ENCODE data around the gene LIMK2.
"Not testable (repeated sequence)": the region's sequence is repeated elsewhere in the genome, so short reads cannot be mapped to it uniquely, and the experiment has no call there.

The LIMK2 gene

DNA sequence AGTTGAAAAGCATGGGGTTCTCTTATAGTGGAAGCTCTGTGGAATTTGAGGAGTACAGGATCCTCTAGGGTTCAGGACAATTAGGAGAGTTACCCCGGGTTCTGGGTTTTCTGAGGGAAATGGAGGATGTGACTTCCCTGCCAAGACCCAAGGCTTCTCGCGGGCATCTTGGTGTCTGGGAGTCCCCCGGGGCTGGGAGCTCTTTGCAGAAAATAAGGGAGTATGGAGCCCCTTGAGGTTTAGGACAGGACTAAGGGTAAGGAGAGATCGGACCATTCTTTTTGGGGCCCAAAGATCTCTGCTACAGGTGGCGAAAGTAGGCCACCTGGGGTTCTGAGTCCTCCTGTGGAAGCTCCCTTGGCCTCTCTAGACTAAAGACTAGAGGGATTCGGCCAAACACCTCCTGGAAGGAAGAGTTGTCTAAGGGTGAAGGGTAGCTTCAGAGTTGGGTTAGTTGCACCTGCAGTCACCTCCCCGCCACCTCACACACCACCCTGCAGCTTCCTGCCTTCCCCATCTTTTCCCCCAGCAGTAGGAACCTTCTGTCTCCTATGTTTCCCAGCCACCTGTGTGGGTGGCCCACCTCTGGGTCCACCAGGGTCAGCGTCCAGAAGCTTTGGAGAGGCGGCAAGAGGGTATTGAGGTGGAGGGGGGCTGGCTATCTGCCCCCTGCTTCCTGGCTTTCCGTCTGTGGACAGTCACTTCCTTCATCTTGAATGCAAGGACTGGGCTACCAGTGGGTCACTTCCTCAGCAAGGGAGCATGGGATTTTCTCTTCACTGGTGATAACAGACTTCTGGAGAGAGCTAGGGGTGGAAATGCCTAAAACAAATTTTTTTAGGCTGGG lies 908 bp downstream of the LIMK2 start:
- DNase-seq = peak; percentile 18 to 41

DNA sequence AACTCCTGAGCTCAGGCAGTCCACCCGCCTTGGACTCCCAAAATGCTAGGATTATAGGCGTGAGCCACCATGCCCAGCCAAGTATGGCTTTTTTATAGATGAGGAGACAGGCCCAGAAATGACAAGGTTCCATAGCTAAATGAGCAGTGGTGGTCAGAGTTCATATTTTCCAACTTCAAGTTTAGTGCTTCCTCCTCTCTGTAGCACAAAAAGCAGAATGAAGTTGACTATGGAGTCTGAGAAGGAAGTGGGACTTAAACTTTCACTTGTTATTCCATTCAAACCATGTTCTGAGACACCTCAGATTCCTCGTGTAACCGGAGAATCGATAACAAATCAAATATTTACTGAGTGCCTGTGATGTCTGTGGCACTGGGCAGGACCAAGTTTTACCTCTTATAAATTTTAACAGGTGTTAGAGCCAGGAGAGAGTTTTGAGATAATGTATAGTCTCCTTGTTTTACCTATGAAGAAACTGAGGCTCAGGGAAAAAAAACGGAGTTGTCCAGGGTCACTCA lies 3.0 kb downstream of the LIMK2 start:
- peak in 1 of 2 donors; percentile 18 for DNase-seq

DNA sequence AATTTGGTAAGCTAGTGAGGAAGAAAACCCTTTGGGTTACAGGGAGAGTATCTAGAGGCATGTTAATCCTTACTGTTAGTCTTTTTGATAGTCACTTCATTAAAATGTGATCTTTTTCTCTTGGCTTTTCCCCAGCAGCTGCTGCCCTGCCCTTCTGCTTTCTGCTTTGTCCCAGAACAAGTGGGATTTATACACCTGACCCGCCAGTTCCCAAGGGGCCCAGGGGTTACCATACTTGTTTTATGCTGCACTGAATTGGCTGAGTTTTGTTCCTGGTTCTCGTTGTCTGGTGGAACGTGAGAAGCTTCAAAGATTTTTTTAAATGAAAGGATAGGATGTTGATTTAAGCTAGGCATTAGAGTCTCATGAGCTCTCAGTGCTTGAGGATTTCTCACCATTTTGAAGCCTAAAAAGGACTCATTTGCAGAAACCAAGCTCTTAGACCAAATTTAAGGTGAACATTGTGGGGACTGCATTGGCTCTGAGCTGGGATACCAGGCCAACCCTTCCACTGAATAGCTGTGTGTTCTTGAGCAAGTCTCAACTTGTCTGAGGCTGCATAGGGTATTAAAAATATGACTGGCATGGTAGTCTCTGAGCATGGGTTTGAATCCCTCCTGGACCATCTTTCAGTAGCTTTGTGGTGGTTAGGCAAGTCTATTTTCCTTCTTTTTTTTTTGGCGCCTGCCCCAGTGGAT lies 6.6 kb downstream of the LIMK2 start:
- DNase-seq = no peak

- no peak for DNase-seq
Measured at GRCh38 chr22:31221084-31221483, 9.0 kb downstream of the LIMK2 start.

DNA sequence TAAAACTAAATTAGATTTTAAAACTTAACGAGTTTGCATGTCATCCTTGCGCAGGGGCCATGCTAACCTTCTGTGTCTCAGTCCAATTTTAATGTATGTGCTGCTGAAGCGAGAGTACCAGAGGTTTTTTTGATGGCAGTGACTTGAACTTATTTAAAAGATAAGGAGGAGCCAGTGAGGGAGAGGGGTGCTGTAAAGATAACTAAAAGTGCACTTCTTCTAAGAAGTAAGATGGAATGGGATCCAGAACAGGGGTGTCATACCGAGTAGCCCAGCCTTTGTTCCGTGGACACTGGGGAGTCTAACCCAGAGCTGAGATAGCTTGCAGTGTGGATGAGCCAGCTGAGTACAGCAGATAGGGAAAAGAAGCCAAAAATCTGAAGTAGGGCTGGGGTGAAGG lies 10.6 kb downstream of the LIMK2 start:
- DNase-seq = no peak

GRCh38 chr22:31223786-31224191 lies 11.7 kb downstream of the LIMK2 start:
- DNase-seq = no peak

DNA sequence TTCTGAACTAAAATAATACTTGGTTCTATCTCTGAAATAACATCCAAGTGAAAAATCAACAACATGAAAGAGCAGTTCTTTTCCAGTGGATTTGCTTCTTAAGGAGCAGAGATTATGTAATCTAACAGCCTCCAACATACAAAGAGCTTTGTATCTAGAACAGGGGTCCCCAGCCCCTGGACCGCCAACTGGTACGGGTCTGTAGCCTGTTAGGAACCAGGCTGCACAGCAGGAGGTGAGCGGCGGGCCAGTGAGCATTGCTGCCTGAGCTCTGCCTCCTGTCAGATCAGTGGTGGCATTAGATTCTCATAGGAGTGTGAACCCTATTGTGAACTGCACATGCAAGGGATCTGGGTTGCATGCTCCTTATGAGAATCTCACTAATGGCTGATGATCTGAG lies 12.6 kb downstream of the LIMK2 start:
- DNase-seq = not testable (repeated sequence)

DNA sequence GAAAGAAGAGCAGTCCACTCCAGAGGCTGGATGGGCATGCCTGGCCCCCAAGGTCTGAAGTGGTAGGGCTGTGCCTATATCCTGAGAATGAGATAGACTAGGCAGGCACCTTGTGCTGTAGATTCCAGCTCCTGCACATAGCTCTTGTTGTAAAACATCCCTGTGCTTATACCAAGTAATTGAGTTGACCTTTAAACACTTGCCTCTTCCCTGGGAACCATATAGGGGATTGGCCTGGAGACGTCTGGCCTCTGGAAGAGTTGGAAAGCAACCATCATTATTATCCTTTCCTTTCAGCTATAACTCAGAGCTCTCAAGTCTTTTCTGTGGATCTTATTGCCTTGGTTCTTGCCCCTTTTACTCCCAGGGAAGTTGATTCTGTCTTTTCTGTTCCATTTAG lies 15.1 kb downstream of the LIMK2 start:
- no peak for DNase-seq

GRCh38 chr22:31229402-31230079 lies 17.4 kb downstream of the LIMK2 start:
- peak in 1 of 2 donors; percentile 32 for DNase-seq

DNA sequence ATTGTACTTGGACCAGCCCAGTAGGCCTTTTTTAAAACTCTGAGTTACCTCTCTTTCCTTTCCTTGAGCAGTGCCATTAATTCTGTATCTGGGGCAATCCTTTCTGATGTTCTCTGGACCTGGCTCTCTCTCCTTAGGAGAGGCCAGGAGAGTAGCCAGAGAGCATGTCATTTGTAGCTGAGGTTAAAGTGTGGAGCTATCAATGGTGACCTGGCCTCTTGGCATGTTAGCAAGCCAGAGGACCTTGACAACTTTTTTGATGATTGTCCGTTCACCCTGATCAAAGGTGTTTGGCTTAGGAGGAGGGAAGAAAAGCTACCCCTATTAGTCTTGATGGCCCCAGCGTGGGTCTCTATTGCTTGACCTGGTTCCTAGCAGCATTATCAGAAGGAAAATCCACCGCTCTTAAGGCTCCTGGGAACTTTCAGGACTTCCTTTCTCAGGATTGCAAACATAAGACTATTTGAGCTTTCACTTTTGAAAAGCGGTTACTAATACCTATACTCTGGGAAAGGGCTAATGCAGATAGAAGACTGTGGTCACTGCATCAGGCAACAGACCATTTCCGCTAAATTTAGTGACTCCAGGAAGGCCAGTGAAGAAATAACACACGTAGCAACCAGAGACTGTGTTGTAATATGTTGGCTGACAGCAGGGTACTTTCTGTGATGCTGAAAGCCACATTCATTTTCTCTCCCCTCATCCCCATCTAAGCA lies 18.2 kb downstream of the LIMK2 start:
- DNase-seq = peak; percentile 85 to 90

DNA sequence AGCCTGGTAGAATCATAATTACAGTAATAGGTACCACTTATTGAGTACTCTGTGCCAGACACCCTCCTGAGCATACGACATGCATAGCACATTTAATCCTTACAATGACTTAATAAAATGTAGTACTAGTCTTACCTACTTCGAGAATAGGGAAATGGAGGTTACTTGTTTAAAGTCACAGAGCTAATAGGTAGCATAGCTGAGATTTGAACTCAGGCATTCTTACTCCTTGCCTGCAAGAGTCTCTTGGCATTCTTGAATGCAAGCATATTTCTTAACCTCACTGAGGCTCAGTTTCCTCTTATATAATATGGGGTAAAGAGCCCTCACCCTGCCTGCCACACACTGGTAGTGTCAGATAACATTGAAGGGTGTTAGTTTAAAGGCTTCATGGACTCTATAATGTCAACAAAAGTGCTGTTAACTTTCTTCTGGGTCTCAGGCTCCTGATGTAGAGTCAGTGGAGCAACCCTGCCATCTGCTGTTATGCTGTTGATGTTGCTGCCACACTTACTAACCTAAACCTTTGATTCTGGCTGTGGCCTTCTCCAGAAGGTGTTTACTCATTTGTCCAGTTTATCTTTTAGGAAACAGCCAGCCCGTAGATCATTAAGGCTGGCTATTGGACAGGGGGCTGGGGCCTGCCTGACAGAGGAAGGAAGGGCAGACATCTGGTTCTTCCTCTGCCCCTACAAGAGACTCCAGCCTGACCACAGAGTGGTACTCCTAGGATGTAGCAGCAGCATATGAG lies 18.9 kb downstream of the LIMK2 start:
- DNase-seq = peak; percentile 66 to 69

GRCh38 chr22:31233001-31233400 lies 20.9 kb downstream of the LIMK2 start:
- DNase-seq = peak; percentile 46 to 78

DNA sequence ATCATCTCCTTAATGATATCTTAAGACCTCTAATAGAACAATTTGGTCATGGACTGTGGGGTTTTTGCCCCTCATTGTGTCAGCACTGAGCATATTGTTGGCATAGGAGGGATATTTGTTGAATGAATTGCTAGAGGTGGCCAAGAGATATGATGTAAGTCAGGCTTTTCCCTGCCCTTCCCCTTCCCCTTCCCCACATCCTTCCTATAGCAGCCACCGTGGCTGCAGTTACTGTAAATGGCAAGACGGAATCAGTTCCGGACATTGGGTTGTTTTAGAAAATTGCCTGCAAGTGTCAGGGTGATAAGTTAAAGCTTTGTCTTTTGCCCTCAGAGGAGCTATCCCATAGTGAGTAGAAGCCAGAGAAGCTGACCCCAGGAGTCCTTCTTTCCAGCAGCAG lies 23.0 kb downstream of the LIMK2 start:
- DNase-seq = peak; percentile 34 to 43

DNA sequence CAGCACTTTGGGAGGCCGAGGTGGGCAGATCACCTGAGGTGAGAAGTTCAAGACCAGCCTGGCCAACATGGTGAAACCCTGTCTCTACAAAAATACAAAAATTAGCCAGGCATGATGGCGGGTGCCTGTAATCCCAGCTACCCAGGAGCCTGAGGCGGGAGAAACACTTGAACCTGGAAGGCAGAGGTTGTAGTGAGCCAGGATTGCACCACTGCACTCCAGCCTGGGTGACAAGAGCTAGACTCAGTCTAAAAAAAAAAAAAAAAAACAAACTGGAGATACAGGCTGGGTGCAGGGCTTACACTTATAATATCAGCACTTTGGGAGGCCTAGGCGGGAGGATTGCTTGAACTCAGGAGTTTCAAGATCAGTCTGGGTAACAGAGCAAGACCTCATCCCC lies 23.9 kb downstream of the LIMK2 start:
- not testable (repeated sequence) for DNase-seq

- DNase-seq = no peak
Measured at GRCh38 chr22:31238057-31238456, 26.0 kb downstream of the LIMK2 start.

DNA sequence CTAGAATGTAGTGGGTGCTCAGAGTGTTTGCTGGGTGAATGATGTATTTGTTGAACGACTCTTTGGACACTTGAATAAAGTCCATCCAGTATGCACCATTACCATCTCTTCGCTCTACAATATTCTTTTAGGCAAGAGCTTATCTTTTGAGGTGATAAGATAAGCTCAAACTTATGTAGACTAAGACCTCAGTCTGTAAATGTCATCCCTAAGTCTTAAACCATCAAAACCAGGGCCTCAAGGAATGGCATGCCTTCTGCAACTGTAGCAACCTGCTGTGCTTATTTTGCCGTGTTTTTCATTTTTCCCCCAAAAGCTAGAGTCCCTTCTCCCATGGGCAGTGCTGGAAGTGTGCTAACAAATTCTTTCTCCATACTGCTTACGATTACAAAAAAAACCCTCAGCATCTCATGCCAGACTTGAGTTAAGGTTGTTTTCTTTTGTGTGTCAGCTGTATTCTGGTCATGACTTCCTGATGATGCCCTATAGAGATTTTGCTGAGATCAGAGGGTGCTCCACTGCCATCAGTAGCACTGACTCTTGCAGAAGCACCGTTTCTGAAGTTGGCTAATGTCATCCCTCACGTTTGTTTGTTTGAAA lies 27.8 kb downstream of the LIMK2 start:
- DNase-seq = no peak

DNA sequence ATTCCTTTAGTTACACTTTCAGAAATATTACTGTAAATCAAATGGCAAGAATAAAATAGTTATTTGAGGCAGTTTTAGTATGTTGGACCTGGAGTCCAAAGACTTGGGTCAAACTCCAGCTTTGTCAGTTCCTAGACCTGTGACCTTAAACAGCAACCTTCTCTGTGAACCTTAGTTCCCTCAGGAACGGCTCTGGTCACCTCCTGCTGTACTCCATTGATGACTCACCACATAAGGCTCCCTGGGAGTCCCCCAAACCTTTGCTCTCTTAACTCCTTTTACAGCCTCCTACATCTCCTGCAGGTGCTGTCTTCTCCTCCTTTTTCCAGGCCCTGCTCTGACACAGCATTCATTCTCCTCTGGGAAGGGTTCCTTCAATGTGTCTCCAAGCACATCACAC lies 29.1 kb downstream of the LIMK2 start:
- DNase-seq = no peak

GRCh38 chr22:31241936-31242335 lies 29.8 kb downstream of the LIMK2 start:
- DNase-seq = no peak

- no peak for DNase-seq
Measured at GRCh38 chr22:31243339-31244045, 31.4 kb downstream of the LIMK2 start.

DNA sequence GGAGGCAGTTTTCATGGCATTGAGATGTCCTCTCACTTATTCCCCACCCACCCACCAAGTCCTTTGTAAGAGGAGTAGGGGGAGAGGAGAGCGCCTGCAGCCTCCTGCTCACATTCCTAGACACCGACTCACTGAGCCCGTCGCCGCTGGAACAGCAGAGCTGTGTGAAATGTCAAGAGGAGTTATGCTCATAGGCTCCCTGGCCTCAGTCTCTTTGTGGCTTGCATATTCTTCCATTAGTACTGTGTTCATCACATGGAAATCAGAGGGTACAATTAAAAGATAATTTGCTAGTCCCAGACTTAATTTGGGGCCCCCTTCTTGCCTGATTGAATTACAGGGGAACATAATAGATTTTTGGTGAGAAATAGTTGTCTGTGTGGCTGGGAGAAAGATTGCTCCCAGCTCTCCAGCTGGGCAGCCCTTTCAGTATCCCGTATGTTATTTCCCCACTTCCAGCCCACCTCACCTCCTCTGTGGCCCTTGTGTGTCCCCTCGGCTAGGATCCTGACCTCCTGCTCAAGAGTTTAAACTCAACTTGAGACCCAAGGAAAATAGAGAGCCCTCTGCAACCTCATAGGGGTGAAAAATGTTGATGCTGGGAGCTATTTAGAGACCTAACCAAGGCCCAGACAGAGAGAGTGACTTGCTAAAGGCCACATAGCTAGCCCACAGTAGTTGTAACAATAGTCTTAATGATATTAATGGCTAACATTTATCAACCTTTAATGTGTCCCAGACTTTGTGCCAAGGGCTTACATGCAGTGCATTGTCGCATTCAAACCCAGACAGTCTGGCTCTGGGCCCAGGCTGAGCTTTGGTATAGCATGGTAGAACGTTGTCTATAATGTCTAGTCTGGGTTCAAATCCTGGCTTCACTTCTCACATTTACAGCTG lies 32.2 kb downstream of the LIMK2 start:
- DNase-seq = no peak
